HG03469 (cell line): ENCODE data around the gene OR2T4.

Experiments
- ATAC-seq: cut with Tn5 transposase; IDR thresholded peaks from one replicate; pipeline ENCODE4 v1.9.1; 2021; ENCODE audit warnings: mild to moderate bottlenecking, moderate library complexity, moderate number of reproducible peaks; ENCODE audit not compliant: unreplicated experiment

Gene OR2T4

DNA sequence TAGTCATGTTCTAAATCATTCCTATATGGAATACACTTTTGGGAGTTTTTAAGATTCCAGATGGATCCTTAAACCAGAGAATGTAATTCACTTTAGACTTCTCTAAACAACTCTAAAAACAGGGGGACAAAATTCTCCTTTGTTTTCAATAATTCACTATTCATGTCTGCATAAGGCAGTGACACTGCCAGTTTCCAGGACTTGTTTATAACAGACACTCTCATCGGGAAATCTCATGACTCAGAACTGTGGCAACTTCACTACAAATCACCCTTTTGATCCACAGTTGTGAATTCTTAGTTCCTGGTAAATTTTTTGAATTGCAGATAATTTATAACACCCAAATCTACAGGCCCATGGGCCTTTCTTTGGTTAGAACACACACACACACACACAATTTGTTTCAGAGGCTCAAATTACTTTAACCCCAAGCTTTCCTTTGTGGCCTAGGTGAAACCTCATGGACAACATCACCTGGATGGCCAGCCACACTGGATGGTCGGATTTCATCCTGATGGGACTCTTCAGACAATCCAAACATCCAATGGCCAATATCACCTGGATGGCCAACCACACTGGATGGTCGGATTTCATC is at the start of gene OR2T4:
Gene OR2T4 (plus strand): TSS at position 545 of the 595 bp plus-strand sequence. CDS start 0 bp downstream, at position 545.
- no peak for ATAC-seq

- ATAC-seq: no peak
These were observed 44.7 kb upstream of the OR2T4 start for GRCh38 chr1:248316796-248317195.

- no peak for ATAC-seq
These were observed 37.0 kb upstream of the OR2T4 start, which contains the start of gene OR2M7 for GRCh38 chr1:248324468-248324867. OR2M7 (minus strand) TSS chr1:248324568; CDS start chr1:248324568, 0 bp downstream.

DNA sequence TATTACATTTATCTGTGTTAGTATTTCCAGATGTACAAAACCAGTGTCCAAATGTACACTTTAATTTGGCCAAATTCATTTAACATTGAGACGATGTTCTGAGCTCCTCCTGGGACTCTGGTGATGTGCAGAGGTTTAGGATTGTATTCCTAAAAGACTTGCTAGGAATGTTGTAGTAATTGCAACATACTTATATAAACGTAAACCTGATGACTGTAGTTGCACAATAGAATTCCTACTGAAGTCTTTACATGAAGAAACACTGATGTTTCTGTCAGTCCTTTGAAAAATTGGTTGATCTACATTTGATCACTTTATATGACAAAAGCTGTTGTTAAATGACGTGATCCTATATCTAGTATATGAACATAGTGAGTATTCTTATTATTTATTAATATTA is 18.0 kb upstream of the OR2T4 start:
- ATAC-seq: no peak

GRCh38 chr1:248348475-248348874 is 13.0 kb upstream of the OR2T4 start, which contains the start of gene OR14C36:
OR14C36 (plus strand) TSS chr1:248348775; CDS start chr1:248348775, 0 bp downstream.
- no peak for ATAC-seq

- no peak for ATAC-seq
These were observed 2.0 kb upstream of the OR2T4 start for GRCh38 chr1:248359415-248359814.

GRCh38 chr1:248366609-248367008 is 5.1 kb downstream of the OR2T4 start:
- ATAC-seq: no peak

DNA sequence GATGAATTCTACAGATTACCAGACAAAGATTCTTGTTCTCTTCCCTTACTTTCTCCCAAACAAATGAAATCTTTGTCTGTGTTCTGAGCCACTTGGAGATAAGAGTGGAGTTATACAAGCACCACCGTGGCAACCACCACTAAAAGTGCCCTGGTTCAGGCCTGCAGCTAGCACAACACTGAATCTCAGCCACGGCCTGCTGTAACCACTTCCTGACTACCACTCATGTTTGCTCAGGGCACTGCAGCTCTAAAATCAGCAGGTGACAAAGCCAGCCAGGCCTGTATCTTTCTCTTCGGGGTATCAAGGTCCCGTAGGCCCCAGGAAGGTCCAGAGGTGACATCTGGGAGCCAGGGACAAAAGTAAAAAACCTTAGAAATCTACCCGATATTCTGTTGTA is 10.9 kb downstream of the OR2T4 start:
- no peak for ATAC-seq

DNA sequence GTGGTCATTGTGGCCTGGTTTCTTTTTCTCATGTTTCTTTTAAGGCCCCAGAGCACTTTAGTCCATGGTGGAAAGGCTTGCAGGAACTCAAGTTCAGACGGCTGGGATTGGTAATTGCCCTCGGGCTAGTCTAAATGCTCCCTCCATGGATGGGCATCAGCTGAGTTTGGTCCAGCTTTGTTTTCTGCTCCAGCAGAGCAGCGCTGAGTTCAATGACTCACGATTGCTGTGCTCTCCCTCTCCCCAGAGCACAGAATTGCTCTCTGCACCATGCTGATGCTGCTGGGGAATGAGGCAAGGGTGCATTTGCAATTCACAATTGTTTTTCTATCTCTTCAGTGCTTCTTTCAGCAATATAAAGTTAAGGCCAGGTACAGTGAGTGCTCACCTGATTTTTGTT is 12.3 kb downstream of the OR2T4 start:
- no peak for ATAC-seq

DNA sequence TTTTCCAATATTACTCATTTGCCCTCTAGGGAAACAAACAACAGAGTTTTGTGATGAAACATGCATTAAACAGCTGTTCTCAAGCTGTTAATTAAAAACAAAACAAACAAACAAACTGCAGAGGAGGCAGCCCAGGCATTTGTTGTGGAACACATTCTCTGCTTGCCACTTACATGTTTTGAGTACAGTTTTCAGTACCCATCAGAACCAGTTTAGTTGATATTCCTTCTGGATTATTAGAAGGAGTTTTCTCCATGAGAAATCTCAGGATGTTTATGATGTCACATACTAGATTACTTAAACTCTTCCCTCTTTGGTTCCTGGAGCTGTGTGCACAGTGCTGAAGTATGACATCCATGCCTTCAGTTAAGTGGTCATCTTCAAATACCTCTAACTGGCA is 14.0 kb downstream of the OR2T4 start, which contains the start of gene OR2T6:
Gene OR2T6 (plus strand): TSS at position 301 of the 400 bp plus-strand sequence. CDS start 11,863 bp downstream, outside the sequence.
- no peak for ATAC-seq

DNA sequence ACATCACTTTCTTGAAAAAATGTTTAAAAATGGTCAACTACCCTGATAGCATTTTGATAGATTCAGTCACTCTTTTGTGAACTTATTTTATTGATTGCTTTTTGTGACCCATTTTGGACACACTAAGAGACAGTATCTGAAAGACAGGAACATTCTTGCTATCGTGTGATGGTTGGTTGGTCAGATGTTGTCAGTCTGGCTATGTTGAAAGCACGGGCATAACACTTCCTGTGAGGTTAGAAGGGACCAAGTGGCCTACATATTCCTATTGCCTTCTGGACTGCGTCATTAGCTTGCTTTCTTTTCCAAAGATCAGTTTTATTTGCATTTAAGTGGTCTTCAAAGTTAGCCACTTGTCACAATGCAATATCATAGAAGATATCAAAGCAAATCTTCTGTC is 15.5 kb downstream of the OR2T4 start:
- no peak for ATAC-seq

GRCh38 chr1:248380854-248381253 is 19.4 kb downstream of the OR2T4 start:
- ATAC-seq: no peak

- no peak for ATAC-seq
These were observed 27.0 kb downstream of the OR2T4 start for GRCh38 chr1:248388426-248388825.

DNA sequence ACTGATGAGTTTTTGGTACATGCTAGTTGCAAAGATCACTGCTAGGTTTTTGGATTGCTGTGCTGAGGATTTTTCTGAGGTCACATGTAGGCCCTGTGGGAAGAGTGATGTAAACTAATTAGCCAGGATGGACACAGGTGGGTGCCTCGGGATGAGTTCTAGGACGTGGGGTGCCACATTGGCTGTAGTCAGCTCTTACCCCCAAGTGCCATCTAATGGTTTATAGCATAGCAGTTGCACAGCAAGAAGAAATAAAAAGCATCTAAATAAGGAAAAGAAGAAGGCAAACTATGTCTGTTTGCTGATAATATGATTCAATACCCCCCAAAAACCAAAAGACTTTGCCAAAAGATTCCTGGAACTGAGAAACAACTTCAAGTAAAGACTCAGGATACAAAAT is 31.6 kb downstream of the OR2T4 start:
- no peak for ATAC-seq

DNA sequence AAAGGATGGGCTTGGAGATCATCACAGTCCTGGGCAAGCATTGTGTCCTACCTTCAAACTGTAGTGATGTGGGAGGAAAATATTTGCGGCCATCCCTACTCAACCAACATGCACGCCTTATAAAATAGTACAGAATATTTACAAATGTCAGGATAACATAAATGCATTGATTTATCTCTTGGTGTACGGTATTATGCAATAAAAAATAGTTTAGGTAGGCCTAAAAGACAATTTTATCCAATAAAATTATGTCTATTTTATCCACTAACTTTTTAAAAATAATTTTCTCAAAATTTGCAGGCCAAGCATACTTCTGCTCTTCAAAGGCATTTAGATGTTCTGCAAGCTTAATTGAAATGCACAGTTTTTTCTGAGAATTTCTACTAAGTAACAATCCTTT is 41.3 kb downstream of the OR2T4 start, which contains the start of gene OR2T1:
Gene OR2T1 (plus strand): TSS at position 301 of the 400 bp plus-strand sequence. CDS start 3,100 bp downstream, outside the sequence.
- no peak for ATAC-seq

DNA sequence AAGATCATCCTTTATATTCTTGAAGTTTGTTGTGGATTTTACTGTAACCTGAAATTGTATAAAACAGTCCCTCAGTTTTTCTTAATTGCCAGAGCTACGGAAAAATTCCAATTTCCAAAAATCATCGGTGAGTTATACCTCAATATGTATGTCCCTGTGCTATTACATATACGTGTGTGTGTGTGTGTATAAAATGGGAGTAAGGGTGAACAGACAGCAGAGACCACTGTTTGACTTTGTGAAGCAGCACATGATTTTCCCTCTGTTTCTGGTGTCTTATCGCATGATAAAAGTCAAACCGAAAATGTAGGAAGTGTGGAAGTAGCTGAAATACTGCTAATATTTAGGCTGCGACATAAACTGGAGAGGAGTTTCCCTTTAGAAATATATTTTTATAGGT is 42.6 kb downstream of the OR2T4 start:
- no peak for ATAC-seq

GRCh38 chr1:248406721-248407692 is 45.5 kb downstream of the OR2T4 start:
- no peak for ATAC-seq
